ENCODE measurements around the gene RASSF5.

GRCh38 chr1:206573319-206573718 lies 66.0 kb downstream of the RASSF5 start:
- TF ChIP-seq, protein P1, sequence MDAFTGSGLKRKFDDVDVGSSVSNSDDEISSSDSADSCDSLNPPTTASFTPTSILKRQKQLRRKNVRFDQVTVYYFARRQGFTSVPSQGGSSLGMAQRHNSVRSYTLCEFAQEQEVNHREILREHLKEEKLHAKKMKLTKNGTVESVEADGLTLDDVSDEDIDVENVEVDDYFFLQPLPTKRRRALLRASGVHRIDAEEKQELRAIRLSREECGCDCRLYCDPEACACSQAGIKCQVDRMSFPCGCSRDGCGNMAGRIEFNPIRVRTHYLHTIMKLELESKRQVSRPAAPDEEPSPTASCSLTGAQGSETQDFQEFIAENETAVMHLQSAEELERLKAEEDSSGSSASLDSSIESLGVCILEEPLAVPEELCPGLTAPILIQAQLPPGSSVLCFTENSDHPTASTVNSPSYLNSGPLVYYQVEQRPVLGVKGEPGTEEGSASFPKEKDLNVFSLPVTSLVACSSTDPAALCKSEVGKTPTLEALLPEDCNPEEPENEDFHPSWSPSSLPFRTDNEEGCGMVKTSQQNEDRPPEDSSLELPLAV (CRISPR knock-in tag; conservative IDR thresholded peaks at IDR 0.05; ENCODE audit: low read depth): no peak
- TF ChIP-seq ZNF441 (CRISPR knock-in tag; IDR thresholded peaks at IDR 0.05; ENCODE audit: borderline replicate concordance) (no peak), ZNF333 (CRISPR knock-in tag; IDR thresholded peaks at IDR 0.05; ENCODE audit: borderline replicate concordance) (no peak), BHLHE40 (IDR thresholded peaks at IDR 0.05; ENCODE audit: low read length) (no peak), POLR2AphosphoS5 (IDR thresholded peaks at IDR 0.05; ENCODE audit: low read depth, low read length) (no peak), HCFC1 (IDR thresholded peaks at IDR 0.05; ENCODE audit: low read depth, low read length) (no peak), ZNF567 (CRISPR knock-in tag; IDR thresholded peaks at IDR 0.05; ENCODE audit: borderline replicate concordance) (no peak), MTA3 (CRISPR knock-in tag; IDR thresholded peaks at IDR 0.05) (no peak), ZMYM2 (CRISPR knock-in tag; IDR thresholded peaks at IDR 0.05) (no peak), ETS1 (CRISPR knock-in tag; IDR thresholded peaks at IDR 0.05) (no peak)
- TF ChIP-seq, protein P2, sequence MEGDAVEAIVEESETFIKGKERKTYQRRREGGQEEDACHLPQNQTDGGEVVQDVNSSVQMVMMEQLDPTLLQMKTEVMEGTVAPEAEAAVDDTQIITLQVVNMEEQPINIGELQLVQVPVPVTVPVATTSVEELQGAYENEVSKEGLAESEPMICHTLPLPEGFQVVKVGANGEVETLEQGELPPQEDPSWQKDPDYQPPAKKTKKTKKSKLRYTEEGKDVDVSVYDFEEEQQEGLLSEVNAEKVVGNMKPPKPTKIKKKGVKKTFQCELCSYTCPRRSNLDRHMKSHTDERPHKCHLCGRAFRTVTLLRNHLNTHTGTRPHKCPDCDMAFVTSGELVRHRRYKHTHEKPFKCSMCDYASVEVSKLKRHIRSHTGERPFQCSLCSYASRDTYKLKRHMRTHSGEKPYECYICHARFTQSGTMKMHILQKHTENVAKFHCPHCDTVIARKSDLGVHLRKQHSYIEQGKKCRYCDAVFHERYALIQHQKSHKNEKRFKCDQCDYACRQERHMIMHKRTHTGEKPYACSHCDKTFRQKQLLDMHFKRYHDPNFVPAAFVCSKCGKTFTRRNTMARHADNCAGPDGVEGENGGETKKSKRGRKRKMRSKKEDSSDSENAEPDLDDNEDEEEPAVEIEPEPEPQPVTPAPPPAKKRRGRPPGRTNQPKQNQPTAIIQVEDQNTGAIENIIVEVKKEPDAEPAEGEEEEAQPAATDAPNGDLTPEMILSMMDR (CRISPR knock-in tag; IDR thresholded peaks at IDR 0.05): no peak
- TF ChIP-seq, protein P3, sequence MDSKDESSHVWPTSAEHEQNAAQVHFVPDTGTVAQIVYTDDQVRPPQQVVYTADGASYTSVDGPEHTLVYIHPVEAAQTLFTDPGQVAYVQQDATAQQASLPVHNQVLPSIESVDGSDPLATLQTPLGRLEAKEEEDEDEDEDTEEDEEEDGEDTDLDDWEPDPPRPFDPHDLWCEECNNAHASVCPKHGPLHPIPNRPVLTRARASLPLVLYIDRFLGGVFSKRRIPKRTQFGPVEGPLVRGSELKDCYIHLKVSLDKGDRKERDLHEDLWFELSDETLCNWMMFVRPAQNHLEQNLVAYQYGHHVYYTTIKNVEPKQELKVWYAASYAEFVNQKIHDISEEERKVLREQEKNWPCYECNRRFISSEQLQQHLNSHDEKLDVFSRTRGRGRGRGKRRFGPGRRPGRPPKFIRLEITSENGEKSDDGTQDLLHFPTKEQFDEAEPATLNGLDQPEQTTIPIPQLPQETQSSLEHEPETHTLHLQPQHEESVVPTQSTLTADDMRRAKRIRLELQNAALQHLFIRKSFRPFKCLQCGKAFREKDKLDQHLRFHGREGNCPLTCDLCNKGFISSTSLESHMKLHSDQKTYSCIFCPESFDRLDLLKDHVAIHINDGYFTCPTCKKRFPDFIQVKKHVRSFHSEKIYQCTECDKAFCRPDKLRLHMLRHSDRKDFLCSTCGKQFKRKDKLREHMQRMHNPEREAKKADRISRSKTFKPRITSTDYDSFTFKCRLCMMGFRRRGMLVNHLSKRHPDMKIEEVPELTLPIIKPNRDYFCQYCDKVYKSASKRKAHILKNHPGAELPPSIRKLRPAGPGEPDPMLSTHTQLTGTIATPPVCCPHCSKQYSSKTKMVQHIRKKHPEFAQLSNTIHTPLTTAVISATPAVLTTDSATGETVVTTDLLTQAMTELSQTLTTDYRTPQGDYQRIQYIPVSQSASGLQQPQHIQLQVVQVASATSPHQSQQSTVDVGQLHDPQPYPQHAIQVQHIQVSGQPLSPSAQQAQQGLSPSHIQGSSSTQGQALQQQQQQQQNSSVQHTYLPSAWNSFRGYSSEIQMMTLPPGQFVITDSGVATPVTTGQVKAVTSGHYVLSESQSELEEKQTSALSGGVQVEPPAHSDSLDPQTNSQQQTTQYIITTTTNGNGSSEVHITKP (CRISPR knock-in tag; IDR thresholded peaks at IDR 0.05; ENCODE audit: low read depth): no peak
- TF ChIP-seq, protein P4, sequence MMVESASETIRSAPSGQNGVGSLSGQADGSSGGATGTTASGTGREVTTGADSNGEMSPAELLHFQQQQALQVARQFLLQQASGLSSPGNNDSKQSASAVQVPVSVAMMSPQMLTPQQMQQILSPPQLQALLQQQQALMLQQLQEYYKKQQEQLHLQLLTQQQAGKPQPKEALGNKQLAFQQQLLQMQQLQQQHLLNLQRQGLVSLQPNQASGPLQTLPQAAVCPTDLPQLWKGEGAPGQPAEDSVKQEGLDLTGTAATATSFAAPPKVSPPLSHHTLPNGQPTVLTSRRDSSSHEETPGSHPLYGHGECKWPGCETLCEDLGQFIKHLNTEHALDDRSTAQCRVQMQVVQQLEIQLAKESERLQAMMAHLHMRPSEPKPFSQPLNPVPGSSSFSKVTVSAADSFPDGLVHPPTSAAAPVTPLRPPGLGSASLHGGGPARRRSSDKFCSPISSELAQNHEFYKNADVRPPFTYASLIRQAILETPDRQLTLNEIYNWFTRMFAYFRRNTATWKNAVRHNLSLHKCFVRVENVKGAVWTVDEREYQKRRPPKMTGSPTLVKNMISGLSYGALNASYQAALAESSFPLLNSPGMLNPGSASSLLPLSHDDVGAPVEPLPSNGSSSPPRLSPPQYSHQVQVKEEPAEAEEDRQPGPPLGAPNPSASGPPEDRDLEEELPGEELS (CRISPR knock-in tag; IDR thresholded peaks at IDR 0.05): no peak
